BLaER1 (cell line): ENCODE measurements around the gene CCSER1.
"Not testable (repeated sequence)": the region's sequence is repeated elsewhere in the genome, so short reads cannot be mapped to it uniquely, and the experiment has no call there.

Experiments used
- H3K27ac ChIP-seq: shearing (Covaris generic); formaldehyde crosslinking; 2 replicates; pipeline ENCODE4 v1.8.1; 2022
- H3K27me3 ChIP-seq: shearing (Covaris generic); formaldehyde crosslinking; 2 replicates; pipeline ENCODE4 v1.8.1; 2022
- H3K36me3 ChIP-seq: shearing (Covaris generic); formaldehyde crosslinking; 2 replicates; pipeline ENCODE4 v1.8.1; 2022
- H3K4me1 ChIP-seq: shearing (Covaris generic); formaldehyde crosslinking; 2 replicates; pipeline ENCODE4 v1.8.1; 2022
- H3K4me2 ChIP-seq: shearing (Covaris generic); formaldehyde crosslinking; 2 replicates; pipeline ENCODE4 v1.8.1; 2022
- H3K4me3 ChIP-seq: shearing (Covaris generic); formaldehyde crosslinking; 2 replicates; pipeline ENCODE4 v1.8.1; 2022
- H3K9ac ChIP-seq: shearing (Covaris generic); formaldehyde crosslinking; 2 replicates; pipeline ENCODE4 v1.8.1; 2022
- H3K9me3 ChIP-seq: shearing (Covaris generic); formaldehyde crosslinking; 2 replicates; pipeline ENCODE4 v1.8.1; 2022
- H4K20me1 ChIP-seq: shearing (Covaris generic); formaldehyde crosslinking; 2 replicates; pipeline ENCODE4 v1.8.1; 2022
- Cebpa-rat ChIP-seq: shearing (Covaris generic); IDR thresholded peaks from 2 replicates; pipeline ENCODE4 v1.8.1; 2022

Gene CCSER1

GRCh38 chr4:90670183-90670582, 543.0 kb downstream of the CCSER1 start:
- H3K27me3 ChIP-seq, result no peaks in the 10 kb centered on the region
- H3K4me2 ChIP-seq, result no peak overlapping the region
- no peaks in the 10 kb centered on the region for H3K4me1 ChIP-seq
- no peak overlapping the region for H3K27ac ChIP-seq
- H3K36me3 ChIP-seq, result no peaks in the 10 kb centered on the region
- H3K9ac ChIP-seq, result no peak overlapping the region
- H4K20me1 ChIP-seq, result no peaks in the 10 kb centered on the region
- H3K9me3 ChIP-seq, result no peaks in the 10 kb centered on the region
- TF ChIP-seq Cebpa-rat, result no peak
- H3K4me3 ChIP-seq, result no peak overlapping the region

GRCh38 chr4:90689739-90690138, 562.5 kb downstream of the CCSER1 start:
- no peak overlapping the region for H3K9ac ChIP-seq
- no peaks in the 10 kb centered on the region for H3K4me1 ChIP-seq
- no peak for TF ChIP-seq Cebpa-rat
- H3K4me3 ChIP-seq, result no peak overlapping the region
- no peaks in the 10 kb centered on the region for H3K9me3 ChIP-seq
- no peaks in the 10 kb centered on the region for H3K27me3 ChIP-seq
- H3K27ac ChIP-seq, result no peak overlapping the region
- H3K36me3 ChIP-seq, result no peaks in the 10 kb centered on the region
- H3K4me2 ChIP-seq, result no peak overlapping the region
- H4K20me1 ChIP-seq, result no peaks in the 10 kb centered on the region

DNA sequence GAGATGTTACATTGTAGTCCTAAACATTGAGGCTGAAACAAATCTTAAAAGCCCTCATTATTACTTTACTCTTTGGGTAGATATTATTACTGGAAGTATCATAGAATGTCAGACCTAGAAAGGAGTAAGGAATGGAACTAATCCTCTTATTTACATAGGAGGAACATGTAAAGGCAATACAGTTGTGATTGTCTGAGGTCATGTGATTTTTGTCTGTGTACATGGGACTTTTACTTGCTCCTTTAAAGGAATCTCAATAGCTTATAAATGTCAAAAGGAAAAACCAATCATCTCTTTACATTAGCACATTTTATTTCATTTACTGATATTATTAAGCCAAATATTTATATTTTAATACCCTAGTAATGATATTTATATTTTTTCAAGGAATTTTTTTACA, 568.2 kb downstream of the CCSER1 start:
- no peaks in the 10 kb centered on the region for H3K4me1 ChIP-seq
- TF ChIP-seq Cebpa-rat, result no peak
- no peaks in the 10 kb centered on the region for H3K27me3 ChIP-seq
- H4K20me1 ChIP-seq, result no peaks in the 10 kb centered on the region
- no peaks in the 10 kb centered on the region for H3K36me3 ChIP-seq
- no peak overlapping the region for H3K27ac ChIP-seq
- H3K9ac ChIP-seq, result no peak overlapping the region
- no peak overlapping the region for H3K4me3 ChIP-seq
- no peak overlapping the region for H3K4me2 ChIP-seq
- H3K9me3 ChIP-seq, result no peaks in the 10 kb centered on the region

DNA sequence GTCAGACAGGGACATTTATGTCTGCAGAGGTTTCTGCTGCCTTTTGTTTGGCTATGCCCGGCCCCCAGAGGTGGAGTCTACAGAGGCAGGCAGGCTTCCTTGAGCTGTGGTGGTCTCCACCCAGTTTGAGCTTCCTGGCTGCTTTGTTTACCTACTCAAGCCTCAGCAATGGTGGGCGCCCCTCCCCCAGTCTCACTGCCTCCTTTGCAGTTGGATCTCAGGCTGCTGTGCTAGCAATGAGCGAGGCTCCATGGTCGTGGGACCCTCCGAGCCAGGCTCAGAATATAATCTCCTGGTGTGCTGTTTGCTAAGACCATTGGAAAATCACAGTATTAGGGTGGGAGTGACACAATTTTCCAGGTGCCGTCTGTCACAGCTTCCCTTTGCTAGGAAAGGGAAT, 578.3 kb downstream of the CCSER1 start:
- not testable (repeated sequence) for H3K27ac ChIP-seq, H3K4me1 ChIP-seq, H3K9me3 ChIP-seq, H3K36me3 ChIP-seq, H4K20me1 ChIP-seq, H3K4me2 ChIP-seq, H3K27me3 ChIP-seq, H3K4me3 ChIP-seq, H3K9ac ChIP-seq

DNA sequence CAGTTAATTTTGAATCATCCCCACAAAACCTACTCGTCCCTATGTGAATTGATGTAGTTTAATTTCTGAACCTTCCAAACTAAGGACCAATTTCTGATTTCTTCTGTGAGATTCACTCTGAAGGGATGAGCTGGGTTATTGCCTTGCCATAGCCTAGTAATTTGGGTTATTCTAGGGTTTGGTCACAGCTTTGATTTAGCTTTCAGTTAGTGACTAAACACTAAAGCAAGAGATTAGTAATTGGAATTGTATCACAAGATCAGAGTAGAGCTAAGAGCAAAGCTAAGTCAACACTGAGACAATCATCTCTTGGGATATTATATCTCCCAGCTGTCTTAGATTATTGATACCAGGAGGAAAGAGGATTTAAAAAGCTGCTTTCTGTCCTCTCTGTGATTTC, 588.0 kb downstream of the CCSER1 start:
- TF ChIP-seq Cebpa-rat, result no peak
- no peaks in the 10 kb centered on the region for H3K9me3 ChIP-seq
- H3K4me1 ChIP-seq, result no peaks in the 10 kb centered on the region
- H3K4me2 ChIP-seq, result no peak overlapping the region
- H3K4me3 ChIP-seq, result no peak overlapping the region
- H3K27ac ChIP-seq, result no peak overlapping the region
- no peaks in the 10 kb centered on the region for H3K27me3 ChIP-seq
- no peaks in the 10 kb centered on the region for H4K20me1 ChIP-seq
- H3K36me3 ChIP-seq, result no peaks in the 10 kb centered on the region
- no peak overlapping the region for H3K9ac ChIP-seq

DNA sequence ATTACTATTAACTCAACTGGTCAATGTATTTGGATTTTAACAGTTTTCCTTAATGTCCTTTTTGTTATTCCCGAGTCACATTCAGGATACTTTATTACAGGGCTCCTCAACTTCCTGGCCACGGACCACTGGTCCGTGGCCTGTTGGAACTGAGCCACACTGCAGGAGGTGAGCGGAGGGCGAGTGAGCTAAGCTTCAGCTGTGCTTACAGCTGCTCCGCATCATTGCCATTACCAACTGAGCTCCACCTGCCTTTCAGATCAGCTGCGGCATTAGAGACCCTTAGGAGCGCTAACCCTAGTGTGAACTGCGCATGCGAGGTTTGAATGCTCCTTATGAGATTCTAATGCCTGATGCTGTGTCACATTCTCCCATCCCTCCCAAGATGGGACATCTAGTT, 591.7 kb downstream of the CCSER1 start:
- H3K27ac ChIP-seq, result no peak overlapping the region
- H3K4me3 ChIP-seq, result no peak overlapping the region
- no peaks in the 10 kb centered on the region for H4K20me1 ChIP-seq
- H3K9ac ChIP-seq, result no peak overlapping the region
- no peaks in the 10 kb centered on the region for H3K27me3 ChIP-seq
- H3K36me3 ChIP-seq, result no peaks in the 10 kb centered on the region
- H3K4me2 ChIP-seq, result no peak overlapping the region
- H3K4me1 ChIP-seq, result no peaks in the 10 kb centered on the region
- no peaks in the 10 kb centered on the region for H3K9me3 ChIP-seq
- no peak for TF ChIP-seq Cebpa-rat

- TF ChIP-seq Cebpa-rat, result no peak
- Histone ChIP-seq H3K4me1 (no peaks in the 10 kb centered on the region), H3K9me3 (no peaks in the 10 kb centered on the region), H3K36me3 (no peaks in the 10 kb centered on the region), H3K27ac (no peak overlapping the region), H4K20me1 (no peaks in the 10 kb centered on the region), H3K9ac (no peak overlapping the region), H3K4me3 (no peak overlapping the region), H3K4me2 (no peak overlapping the region), H3K27me3 (no peaks in the 10 kb centered on the region)
Observed at GRCh38 chr4:90727938-90728337, 600.7 kb downstream of the CCSER1 start.

- no peak for TF ChIP-seq Cebpa-rat
- Histone ChIP-seq H3K27me3 (no peaks in the 10 kb centered on the region), H3K4me3 (no peak overlapping the region), H4K20me1 (no peaks in the 10 kb centered on the region), H3K9ac (no peak overlapping the region), H3K4me2 (no peak overlapping the region), H3K27ac (no peak overlapping the region), H3K9me3 (no peaks in the 10 kb centered on the region), H3K36me3 (no peaks in the 10 kb centered on the region), H3K4me1 (no peaks in the 10 kb centered on the region)
Observed at GRCh38 chr4:90730752-90731151, 603.6 kb downstream of the CCSER1 start.

- no peak overlapping the region for H3K4me3 ChIP-seq
- H4K20me1 ChIP-seq, result no peaks in the 10 kb centered on the region
- no peak overlapping the region for H3K27ac ChIP-seq
- no peak for TF ChIP-seq Cebpa-rat
- no peaks in the 10 kb centered on the region for H3K9me3 ChIP-seq
- H3K4me2 ChIP-seq, result no peak overlapping the region
- H3K4me1 ChIP-seq, result no peaks in the 10 kb centered on the region
- no peaks in the 10 kb centered on the region for H3K27me3 ChIP-seq
- H3K9ac ChIP-seq, result no peak overlapping the region
- no peaks in the 10 kb centered on the region for H3K36me3 ChIP-seq
Observed at GRCh38 chr4:90733211-90733610, 606.0 kb downstream of the CCSER1 start.

GRCh38 chr4:90745176-90745575, 618.0 kb downstream of the CCSER1 start:
- Histone ChIP-seq H3K4me2 (no peak overlapping the region), H3K4me3 (no peak overlapping the region)

GRCh38 chr4:90753068-90753467, 625.9 kb downstream of the CCSER1 start:
- Histone ChIP-seq H4K20me1 (no peaks in the 10 kb centered on the region), H3K27ac (no peak overlapping the region), H3K27me3 (no peaks in the 10 kb centered on the region), H3K4me1 (no peaks in the 10 kb centered on the region), H3K9ac (no peak overlapping the region), H3K4me3 (no peak overlapping the region), H3K4me2 (no peak overlapping the region), H3K9me3 (no peaks in the 10 kb centered on the region), H3K36me3 (no peaks in the 10 kb centered on the region)
- no peak for TF ChIP-seq Cebpa-rat

More at GRCh38 chr4:90745176-90745575, 618.0 kb downstream of the CCSER1 start:
- Histone ChIP-seq H3K27me3 (no peaks in the 10 kb centered on the region), H4K20me1 (no peaks in the 10 kb centered on the region), H3K9me3 (no peaks in the 10 kb centered on the region), H3K4me1 (no peaks in the 10 kb centered on the region), H3K9ac (no peak overlapping the region), H3K27ac (no peak overlapping the region), H3K36me3 (no peaks in the 10 kb centered on the region)
- TF ChIP-seq Cebpa-rat, result no peak
